ENCODE measurements around the gene PRADC1. TPM values are rescaled to one million over a fixed set of nuclear protein-coding genes. Genes with fewer than 3 reads are reported as not detected.

The PRADC1 gene
- total RNA-seq, 2 donors from 2014 or later: 11.7 to 21.4 TPM

DNA sequence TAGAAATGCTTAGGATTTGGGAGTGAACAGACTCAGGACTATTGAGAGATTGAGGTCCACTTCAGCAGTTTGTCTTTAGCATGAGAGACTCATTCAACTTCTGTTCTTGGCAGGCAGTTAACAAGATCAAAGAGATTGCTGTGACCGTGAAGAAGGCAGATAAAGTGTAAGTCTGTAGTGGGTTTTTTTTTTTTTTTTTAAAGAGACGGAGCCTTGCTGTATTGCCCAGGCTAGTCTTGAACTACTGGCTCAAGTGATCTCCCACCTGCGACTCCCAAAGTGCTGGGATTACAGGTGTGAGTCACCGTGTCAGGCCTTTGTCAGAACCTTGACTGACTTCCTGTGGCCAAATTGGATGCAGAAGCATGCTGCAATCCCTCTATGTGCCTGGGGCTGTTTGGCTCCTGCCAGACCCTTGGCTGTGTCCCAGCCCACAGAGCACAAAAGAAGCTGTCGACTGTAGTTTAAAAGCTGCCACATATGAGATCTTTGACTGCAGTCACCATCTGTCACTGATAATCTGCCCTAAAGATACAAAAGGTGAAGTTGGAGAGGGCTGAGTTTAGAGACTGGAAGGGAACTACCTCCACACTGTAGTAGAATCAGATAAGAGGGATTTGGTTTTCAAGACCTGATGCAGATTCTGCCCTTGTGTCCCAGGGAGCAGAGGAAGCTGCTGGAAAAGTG is 11.0 kb upstream of the PRADC1 start:
- Histone ChIP-seq H3K4me3 (no peak overlapping the region), H3K36me3 (replicated peaks in 1 of 2; ENCODE audit: insufficient read depth in 1 of 2, low read depth in 2 of 2) (peaks cover 11 to 29% of the 10 kb centered on the region in 2 donors), H3K4me1 (peaks cover 8% of the 10 kb centered on the region), H3K9me3 (no peaks in the 10 kb centered on the region), H3K27me3 (no peaks in the 10 kb centered on the region), H3K27ac (no peak overlapping the region)
- TF ChIP-seq, protein P1, sequence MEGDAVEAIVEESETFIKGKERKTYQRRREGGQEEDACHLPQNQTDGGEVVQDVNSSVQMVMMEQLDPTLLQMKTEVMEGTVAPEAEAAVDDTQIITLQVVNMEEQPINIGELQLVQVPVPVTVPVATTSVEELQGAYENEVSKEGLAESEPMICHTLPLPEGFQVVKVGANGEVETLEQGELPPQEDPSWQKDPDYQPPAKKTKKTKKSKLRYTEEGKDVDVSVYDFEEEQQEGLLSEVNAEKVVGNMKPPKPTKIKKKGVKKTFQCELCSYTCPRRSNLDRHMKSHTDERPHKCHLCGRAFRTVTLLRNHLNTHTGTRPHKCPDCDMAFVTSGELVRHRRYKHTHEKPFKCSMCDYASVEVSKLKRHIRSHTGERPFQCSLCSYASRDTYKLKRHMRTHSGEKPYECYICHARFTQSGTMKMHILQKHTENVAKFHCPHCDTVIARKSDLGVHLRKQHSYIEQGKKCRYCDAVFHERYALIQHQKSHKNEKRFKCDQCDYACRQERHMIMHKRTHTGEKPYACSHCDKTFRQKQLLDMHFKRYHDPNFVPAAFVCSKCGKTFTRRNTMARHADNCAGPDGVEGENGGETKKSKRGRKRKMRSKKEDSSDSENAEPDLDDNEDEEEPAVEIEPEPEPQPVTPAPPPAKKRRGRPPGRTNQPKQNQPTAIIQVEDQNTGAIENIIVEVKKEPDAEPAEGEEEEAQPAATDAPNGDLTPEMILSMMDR (IDR thresholded peaks at IDR 0.05): no peak
- 34 to 41% methylated on average over 5 of the region's 5 CpGs for WGBS, 2 donors
- ATAC-seq (no peak), DNase-seq (no peak)
- intact Hi-C loops (cut with DNase I): no loop called here

DNA sequence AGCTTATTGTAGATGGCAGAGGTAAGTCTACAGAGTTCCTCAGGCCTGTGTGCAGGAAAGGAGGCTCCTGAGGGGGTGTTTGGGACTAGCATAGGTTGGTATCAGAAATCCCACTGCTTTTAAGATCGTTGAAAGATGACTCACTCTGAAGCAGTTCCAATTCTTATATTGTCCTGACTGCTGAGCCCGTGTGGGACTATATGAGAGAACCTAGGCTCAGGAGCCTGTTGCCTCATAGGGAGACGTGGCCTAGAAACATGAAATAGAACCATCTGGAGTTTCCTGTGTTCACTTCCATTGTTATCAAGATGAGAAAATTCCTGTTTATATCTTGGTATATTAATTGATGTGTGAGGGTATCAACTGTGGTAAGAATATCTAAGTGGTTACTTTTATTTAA is 6.7 kb upstream of the PRADC1 start:
- no peak for TF ChIP-seq POLR2A (IDR thresholded peaks at IDR 0.05)
- TF ChIP-seq, protein P1 (IDR thresholded peaks at IDR 0.05): no peak
- peaks cover 4 to 11% of the 10 kb centered on the region in 2 donors for H3K36me3 ChIP-seq (replicated peaks in 1 of 2; ENCODE audit: insufficient read depth in 1 of 2, low read depth in 2 of 2)
- H3K9me3 ChIP-seq: no peaks in the 10 kb centered on the region
- no peaks in the 10 kb centered on the region for H3K27me3 ChIP-seq
- H3K4me1 ChIP-seq: peaks cover 35% of the 10 kb centered on the region
- H3K27ac ChIP-seq: no peak overlapping the region
- no peak for DNase-seq
- intact Hi-C loops (cut with DNase I): no loop called here
- WGBS, 2 donors: 51% methylated on average over 3 of the region's 3 CpGs
- no peak overlapping the region for H3K4me3 ChIP-seq
- no peak for ATAC-seq

DNA sequence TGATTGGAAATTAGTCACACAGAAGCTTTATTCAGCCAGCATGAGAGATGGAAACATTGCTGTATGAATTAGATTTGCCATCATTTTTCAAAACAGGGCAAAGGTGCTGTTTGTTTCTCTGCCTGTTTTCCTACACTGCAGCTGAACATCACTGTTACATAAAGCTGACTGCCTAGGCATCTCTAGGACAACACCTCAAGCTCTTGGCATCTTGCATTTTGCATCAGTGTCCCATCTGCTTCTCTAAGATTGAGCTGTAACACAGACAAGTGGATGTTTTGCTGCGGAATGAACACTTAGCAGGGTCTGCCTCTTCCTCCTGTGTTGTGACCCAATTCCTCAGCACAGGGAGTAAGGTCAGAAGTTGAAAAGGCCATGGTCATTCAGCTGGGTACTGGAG is 5.9 kb upstream of the PRADC1 start:
- 87 to 100% methylated on average over 1 of the region's 1 CpG for WGBS, 2 donors
- H3K4me1 ChIP-seq: peaks cover 35% of the 10 kb centered on the region
- no peak overlapping the region for H3K27ac ChIP-seq
- H3K4me3 ChIP-seq: no peak overlapping the region
- H3K27me3 ChIP-seq: no peaks in the 10 kb centered on the region
- peaks cover 4% of the 10 kb centered on the region in 2 donors for H3K36me3 ChIP-seq (replicated peaks in 1 of 2; ENCODE audit: insufficient read depth in 1 of 2, low read depth in 2 of 2)
- DNase-seq: no peak
- intact Hi-C loops (cut with DNase I): no loop called here
- TF ChIP-seq POLR2A (IDR thresholded peaks at IDR 0.05): no peak
- TF ChIP-seq, protein P1 (IDR thresholded peaks at IDR 0.05): no peak
- H3K9me3 ChIP-seq: no peaks in the 10 kb centered on the region
- no peak for ATAC-seq

DNA sequence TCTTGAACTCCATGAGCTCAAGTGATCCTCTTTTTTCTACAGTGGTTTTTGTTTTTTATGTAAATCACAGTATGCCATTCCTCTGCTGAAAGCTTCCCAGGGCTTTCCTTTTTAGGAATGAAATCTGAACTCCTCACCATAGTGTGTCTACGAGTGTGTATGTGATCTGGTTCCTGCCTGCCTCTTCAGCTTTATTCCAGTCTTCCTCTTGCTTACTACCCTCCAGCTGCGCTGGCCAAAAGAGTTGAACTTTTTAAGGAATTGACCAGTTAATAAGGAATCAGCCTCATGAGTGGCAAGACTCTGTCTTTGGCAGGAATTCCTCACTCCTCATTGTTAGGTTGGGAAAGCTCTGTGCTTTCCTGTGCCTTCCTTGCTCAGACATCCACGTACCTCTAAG is 5.1 kb upstream of the PRADC1 start:
- intact Hi-C loops (cut with DNase I): no loop called here
- TF ChIP-seq POLR2A (IDR thresholded peaks at IDR 0.05): no peak
- TF ChIP-seq, protein P1 (IDR thresholded peaks at IDR 0.05): no peak
- no peak overlapping the region for H3K4me3 ChIP-seq
- no peak for ATAC-seq
- 79 to 91% methylated on average over 3 of the region's 3 CpGs for WGBS, 2 donors
- H3K27ac ChIP-seq: no peak overlapping the region
- no peak for DNase-seq
- peaks cover 4% of the 10 kb centered on the region in 2 donors for H3K36me3 ChIP-seq (replicated peaks in 1 of 2; ENCODE audit: insufficient read depth in 1 of 2, low read depth in 2 of 2)
- H3K4me1 ChIP-seq: peaks cover 35% of the 10 kb centered on the region
- H3K9me3 ChIP-seq: no peaks in the 10 kb centered on the region
- no peaks in the 10 kb centered on the region for H3K27me3 ChIP-seq

DNA sequence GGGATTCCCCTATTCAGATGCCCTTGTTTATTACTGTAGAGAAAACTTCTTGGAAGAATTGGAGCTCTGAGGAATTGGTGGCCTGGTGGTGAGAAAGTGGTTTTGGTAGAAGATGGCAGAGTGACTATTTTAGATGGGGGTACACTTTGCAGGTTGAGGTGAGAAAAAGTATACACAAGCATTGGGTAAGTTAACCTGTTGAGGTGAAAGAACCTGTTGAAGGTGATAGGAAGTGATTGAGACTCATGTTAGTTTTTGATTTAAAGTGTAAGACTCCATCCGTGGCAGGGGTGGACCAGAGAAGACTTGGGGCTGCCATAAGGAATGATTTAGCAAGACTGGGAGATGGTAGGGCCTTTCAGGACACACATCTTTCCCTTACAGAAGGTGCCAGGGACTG is 4.1 kb upstream of the PRADC1 start:
- no peak for ATAC-seq
- 38 to 48% methylated on average over 1 of the region's 1 CpG for WGBS, 2 donors
- intact Hi-C loops (cut with DNase I): no loop called here
- no peaks in the 10 kb centered on the region for H3K27me3 ChIP-seq
- no peaks in the 10 kb centered on the region for H3K9me3 ChIP-seq
- no peak overlapping the region for H3K27ac ChIP-seq
- peaks cover 4% of the 10 kb centered on the region in 2 donors for H3K36me3 ChIP-seq (replicated peaks in 1 of 2; ENCODE audit: insufficient read depth in 1 of 2, low read depth in 2 of 2)
- peaks cover 39% of the 10 kb centered on the region for H3K4me1 ChIP-seq
- DNase-seq: no peak
- no peak overlapping the region for H3K4me3 ChIP-seq
- no peak for TF ChIP-seq POLR2A (IDR thresholded peaks at IDR 0.05)
- TF ChIP-seq, protein P1 (IDR thresholded peaks at IDR 0.05): no peak

Data from body of pancreas (tissue), 4 donors.